Neural cell (in vitro differentiated cells): ENCODE measurements around the gene LY6G6C.

Experiments
- CTCF ChIP-seq: fragments of 450-650 bp; IDR thresholded peaks from 2 replicates; pipeline ENCODE4 v1.5.1; 2014; ENCODE audit warnings: antibody characterized with exemption, mild to moderate bottlenecking, moderate library complexity; ENCODE audit not compliant: poor library complexity, severe bottlenecking
- EP300 ChIP-seq: fragments of 450-650 bp; conservative IDR thresholded peaks from 2 replicates; pipeline ENCODE4 v1.6.1; 2014; ENCODE audit warnings: antibody characterized with exemption, mild to moderate bottlenecking, moderate library complexity; ENCODE audit not compliant: poor library complexity, severe bottlenecking
- EZH2 ChIP-seq: fragments of 200-600, 300-800 bp; shearing (Covaris generic), sonication (generic); IDR thresholded peaks from 2 replicates; pipeline ENCODE4 v1.6.1; 2014; ENCODE audit warnings: antibody characterized with exemption, low read length, borderline replicate concordance, mild to moderate bottlenecking; ENCODE audit not compliant: insufficient read depth, poor library complexity, severe bottlenecking
- POLR2AphosphoS5 ChIP-seq: IDR thresholded peaks from 2 replicates; pipeline ENCODE4 v1.6.1; 2012
- RAD21 ChIP-seq: fragments of 450-650 bp; conservative IDR thresholded peaks from 2 replicates; pipeline ENCODE4 v1.6.1; 2014; ENCODE audit warnings: antibody characterized with exemption, mild to moderate bottlenecking, moderate library complexity
- REST ChIP-seq: IDR thresholded peaks from 2 replicates; pipeline ENCODE4 v1.6.1; 2012; ENCODE audit warnings: borderline replicate concordance
- TAF1 ChIP-seq: IDR thresholded peaks from 2 replicates; pipeline ENCODE4 v1.6.1; 2012; ENCODE audit warnings: low read depth

- TF ChIP-seq RAD21 (no peak), CTCF (no peak), TAF1 (no peak), POLR2AphosphoS5 (no peak), EZH2 (no peak), REST (no peak), EP300 (no peak)
These were observed 42.0 kb upstream of the LY6G6C start for GRCh38 chr6:31763619-31763940.
